SK-N-SH (cell line): ENCODE data around the gene PRLR. TPM values are rescaled to one million over a fixed set of nuclear protein-coding genes. Genes with fewer than 3 reads are reported as not detected.

ENCODE experiments used
- CTCF ChIA-PET: fragments of 300-600, 350-600 bp; formaldehyde crosslinking; extraction: SDS; loops from one replicate; lab custom pipeline; 2021; lab: Yijun Ruan, JAX
- POLR2A ChIA-PET: fragments of 350-600 bp; sonication (Branson Sonifier 250); formaldehyde crosslinking; extraction: SDS; loops from one replicate; lab custom pipeline; 2020; ENCODE audit warnings: antibody characterized with exemption, inconsistent platforms; lab: Yijun Ruan, JAX
- DNase-seq: peaks from one replicate; pipeline ENCODE4 v3.0.0; 2012
- H2AFZ ChIP-seq: fragments of 200-600 bp; sonication (generic); 2 replicates; pipeline ENCODE4 v1.8.1; 2016; ENCODE audit warnings: antibody characterized with exemption, mild to moderate bottlenecking, low read depth
- H3F3A ChIP-seq: fragments of 200-600 bp; sonication (generic); replicated peaks from 2 replicates; pipeline ENCODE3; 2016; ENCODE audit warnings: antibody characterized with exemption, mild to moderate bottlenecking; ENCODE audit not compliant: insufficient read depth
- H3K27ac ChIP-seq, 2 experiments: fragments of 200-500 bp in 1 of 2; fragments of 200-600 bp in 1 of 2; sonication (Bioruptor generic) in 1 of 2; sonication (generic), shearing (Covaris generic) in 1 of 2; 2 replicates each; pipeline versions ENCODE4 v1.5.1 to v1.6.1; 2014 to 2016; ENCODE audit warnings: low read depth in 2 of 2, inconsistent platforms in 1 of 2, low read length in 1 of 2, mild to moderate bottlenecking in 1 of 2, mixed read lengths in 1 of 2
- H3K27me3 ChIP-seq: fragments of 200-600 bp; sonication (generic), shearing (Covaris generic); 2 replicates; pipeline ENCODE4 v1.6.1; 2016; ENCODE audit warnings: mixed run types; ENCODE audit not compliant: insufficient read depth
- H3K36me3 ChIP-seq, 2 experiments: fragments of 200-500 bp in 1 of 2; fragments of 200-600 bp in 1 of 2; sonication (Bioruptor generic) in 1 of 2; sonication (generic) in 1 of 2; replicated peaks in 1 of 2; 2 replicates each; pipeline versions ENCODE3 to v1.5.1; 2014 to 2016; ENCODE audit warnings: low read length in 1 of 2, mild to moderate bottlenecking in 1 of 2; ENCODE audit not compliant: insufficient read depth in 2 of 2, control insufficient read depth in 1 of 2
- H3K4me1 ChIP-seq, 2 experiments: fragments of 200-500 bp in 1 of 2; fragments of 200-600 bp in 1 of 2; sonication (Bioruptor generic) in 1 of 2; sonication (generic), shearing (Covaris generic) in 1 of 2; 2 replicates each; pipeline versions ENCODE4 v1.5.1 to v1.6.1; 2014 to 2016; ENCODE audit warnings: low read depth in 1 of 2, low read length in 1 of 2, mixed run types in 1 of 2; ENCODE audit not compliant: insufficient read depth in 2 of 2, control insufficient read depth in 1 of 2
- H3K4me2 ChIP-seq: fragments of 200-600 bp; sonication (generic), shearing (Covaris generic); 2 replicates; pipeline ENCODE4 v1.6.1; 2017; ENCODE audit warnings: mixed run types
- H3K4me3 ChIP-seq, 2 experiments: fragments of 200-500 bp in 1 of 2; fragments of 200-600 bp in 1 of 2; sonication (Bioruptor generic) in 1 of 2; sonication (generic), shearing (Covaris generic) in 1 of 2; 2 replicates each; pipeline versions ENCODE4 v1.5.1 to v1.8.1; 2014 to 2016; ENCODE audit warnings: low read depth in 2 of 2, inconsistent platforms in 1 of 2, low read length in 1 of 2, mild to moderate bottlenecking in 1 of 2, mixed read lengths in 1 of 2, moderate library complexity in 1 of 2
- H3K79me2 ChIP-seq: fragments of 200-600 bp; sonication (generic); 2 replicates; pipeline ENCODE4 v1.8.1; 2017; ENCODE audit warnings: mild to moderate bottlenecking; ENCODE audit not compliant: insufficient read depth
- H3K9ac ChIP-seq: fragments of 200-600 bp; sonication (generic); 2 replicates; pipeline ENCODE4 v1.6.1; 2017; ENCODE audit warnings: mixed run types
- H3K9me2 ChIP-seq: fragments of 200-600 bp; sonication (generic); 2 replicates; pipeline ENCODE4 v1.6.1; 2017; ENCODE audit warnings: mixed run types
- H3K9me3 ChIP-seq: fragments of 200-600 bp; sonication (generic); 2 replicates; pipeline ENCODE4 v1.6.1; 2017; ENCODE audit warnings: mixed run types, mild to moderate bottlenecking, moderate library complexity
- H4K20me1 ChIP-seq: fragments of 200-600 bp; sonication (generic); 2 replicates; pipeline ENCODE4 v1.6.1; 2017; ENCODE audit warnings: mild to moderate bottlenecking, mixed run types; ENCODE audit not compliant: insufficient read depth
- CHD2 ChIP-seq: fragments of 150-350 bp; IDR thresholded peaks from 2 replicates; pipeline ENCODE4 v1.6.1; 2018; ENCODE audit warnings: low read length; ENCODE audit not compliant: partially characterized antibody
- FOSL2 ChIP-seq: IDR thresholded peaks from 2 replicates; pipeline ENCODE4 v1.4.0; 2012; ENCODE audit warnings: low read depth, mild to moderate bottlenecking, moderate library complexity, borderline replicate concordance
- FOXJ3 ChIP-seq: sonication (generic); formaldehyde crosslinking; IDR thresholded peaks from 2 replicates; pipeline ENCODE4 v1.5.1; 2020; ENCODE audit warnings: mild to moderate bottlenecking, missing genetic modification reagents
- FOXM1 ChIP-seq: IDR thresholded peaks from 2 replicates; pipeline ENCODE4 v1.4.0; 2012; ENCODE audit warnings: low read depth, mild to moderate bottlenecking
- GABPA ChIP-seq: IDR thresholded peaks from 2 replicates; pipeline ENCODE4 v1.4.0; 2012; ENCODE audit warnings: low read depth, mild to moderate bottlenecking
- GATA2 ChIP-seq: sonication (generic); formaldehyde crosslinking; IDR thresholded peaks from 2 replicates; pipeline ENCODE4 v1.5.0; 2020; ENCODE audit warnings: mild to moderate bottlenecking, missing genetic modification reagents
- MAX ChIP-seq: IDR thresholded peaks from 2 replicates; pipeline ENCODE4 v1.4.0; 2012; ENCODE audit warnings: low read depth
- MEF2A ChIP-seq: IDR thresholded peaks from 2 replicates; pipeline ENCODE4 v1.4.0; 2012; ENCODE audit warnings: low read depth, borderline replicate concordance
- NRF1 ChIP-seq: IDR thresholded peaks from 2 replicates; pipeline ENCODE4 v1.6.1; 2012; ENCODE audit warnings: low read depth, mild to moderate bottlenecking, low read length
- RCOR1 ChIP-seq: fragments of 150-350 bp; IDR thresholded peaks from 2 replicates; pipeline ENCODE4 v1.6.1; 2017; ENCODE audit warnings: antibody characterized with exemption, low read length
- RFX5 ChIP-seq: IDR thresholded peaks from 2 replicates; pipeline ENCODE4 v1.6.1; 2012; ENCODE audit warnings: mild to moderate bottlenecking, improper control_type of control experiment, low read length
- SIN3A ChIP-seq: IDR thresholded peaks from 2 replicates; pipeline ENCODE4 v1.6.1; 2012; ENCODE audit warnings: low read depth, mild to moderate bottlenecking, low read length, moderate library complexity, borderline replicate concordance
- SMC3 ChIP-seq: IDR thresholded peaks from 2 replicates; pipeline ENCODE4 v1.6.1; 2012; ENCODE audit warnings: low read depth, low read length, improper control_type of control experiment
- TAF1 ChIP-seq: IDR thresholded peaks from 2 replicates; pipeline ENCODE4 v1.6.1; 2012; ENCODE audit warnings: low read depth, mild to moderate bottlenecking, low read length, moderate library complexity, borderline replicate concordance
- TCF12 ChIP-seq: IDR thresholded peaks from 2 replicates; pipeline ENCODE4 v1.4.0; 2012
- YY1 ChIP-seq: IDR thresholded peaks from 2 replicates; pipeline ENCODE4 v1.4.0; 2012; ENCODE audit warnings: low read depth, mild to moderate bottlenecking
- WGBS: methylation state at CpG from one replicate; pipeline ENCODE4 v1.1.6; 2017; ENCODE audit warnings: low lambda C conversion rate; 5-methylcytosine and 5-hydroxymethylcytosine counted together
- polyA plus RNA-seq, 3 experiments: library from polyadenylated mRNA; depleted of rRNA; stranded (reverse); fragments of >200 nt; gene quantifications; 2 replicates each; pipeline ENCODE4 v1.2.3, GENCODE V29; 2012
- TF ChIP-seq, protein P1 (sequence below): IDR thresholded peaks from 2 replicates; pipeline ENCODE4 v1.4.0; 2012; ENCODE audit warnings: low read depth, borderline replicate concordance
- TF ChIP-seq, protein P2 (sequence below): fragments of 150-350 bp; IDR thresholded peaks from 2 replicates; pipeline ENCODE4 v1.6.1; 2017; ENCODE audit warnings: antibody characterized with exemption, low read length, low read depth, borderline replicate concordance

Gene PRLR
- polyA plus RNA-seq, 1 of the 3 experiments (the other 2 are of a cell fraction) = 0.13 TPM

DNA sequence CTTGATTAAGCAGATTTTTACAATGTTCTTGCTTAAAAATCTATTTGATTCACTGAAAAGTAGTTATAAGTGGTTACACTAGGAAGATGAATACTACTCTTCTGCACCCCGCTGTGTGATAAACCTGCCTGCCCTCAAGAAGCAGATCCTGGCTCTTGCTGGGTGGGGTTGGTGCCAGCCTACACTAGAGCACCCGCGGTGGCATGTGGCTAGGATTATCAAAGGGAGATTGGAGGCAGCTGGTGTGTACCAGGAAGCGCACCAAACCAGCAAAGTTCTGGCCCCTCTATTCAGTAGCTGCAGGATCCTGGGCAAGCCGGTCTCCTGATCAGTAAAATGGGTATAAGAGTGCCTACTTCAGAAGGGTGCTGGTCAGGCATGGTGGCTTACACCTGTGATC lies 43.5 kb downstream of the PRLR start:
- Histone ChIP-seq H3K79me2 (no peaks in the 10 kb centered on the region), H3F3A (no peaks in the 10 kb centered on the region), H3K36me3 (no peaks in the 10 kb centered on the region), H3K9me2 (no peaks in the 10 kb centered on the region), H4K20me1 (no peaks in the 10 kb centered on the region), H3K9me3 (no peaks in the 10 kb centered on the region), H3K9ac (no peak overlapping the region), H3K4me2 (no peak overlapping the region)
- CTCF ChIA-PET = interaction anchor here (0.6 kb wide), 1 partner anchor 9 kb away, joined by 3 read pairs; no protein-coding TSS in a partner anchor
- no peak for DNase-seq
- TF ChIP-seq FOXJ3 (CRISPR knock-in tag) (no peak), GATA2 (CRISPR knock-in tag) (no peak), MAX (no peak), MEF2A (no peak), RFX5 (no peak), NRF1 (no peak), CHD2 (no peak), RCOR1 (no peak), FOXM1 (no peak), TAF1 (no peak), SIN3A (no peak), GABPA (no peak), SMC3 (no peak), TCF12 (no peak)
- TF ChIP-seq, protein P1, sequence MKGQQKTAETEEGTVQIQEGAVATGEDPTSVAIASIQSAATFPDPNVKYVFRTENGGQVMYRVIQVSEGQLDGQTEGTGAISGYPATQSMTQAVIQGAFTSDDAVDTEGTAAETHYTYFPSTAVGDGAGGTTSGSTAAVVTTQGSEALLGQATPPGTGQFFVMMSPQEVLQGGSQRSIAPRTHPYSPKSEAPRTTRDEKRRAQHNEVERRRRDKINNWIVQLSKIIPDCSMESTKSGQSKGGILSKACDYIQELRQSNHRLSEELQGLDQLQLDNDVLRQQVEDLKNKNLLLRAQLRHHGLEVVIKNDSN = no peak
- TF ChIP-seq, all 33 proteins: peak for 0
- no peaks in the 10 kb centered on the region for H3K4me1 ChIP-seq
- POLR2A ChIA-PET = no interaction called here
- H2AFZ ChIP-seq = no peak overlapping the region
- no peak overlapping the region for H3K27ac ChIP-seq
- no peak overlapping the region for H3K4me3 ChIP-seq
- 78% methylated on average over 5 of the region's 5 CpGs for WGBS
- peaks cover 12% of the 10 kb centered on the region; the same call in 1 of the 2 replicates for H3K27me3 ChIP-seq

- ChIA-PET CTCF (interaction anchor here (1.0 to 1.1 kb wide), 2 partner anchors 97 to 98 kb away, joined by 3 read pairs; no protein-coding TSS in a partner anchor), POLR2A (no interaction called here)
- Histone ChIP-seq H3K27me3 (peaks cover 8% of the 10 kb centered on the region; the same call in 1 of the 2 replicates), H3K4me3 (no peak overlapping the region), H3K4me1 (no peaks in the 10 kb centered on the region), H3K27ac (no peak overlapping the region), H3F3A (no peaks in the 10 kb centered on the region), H3K36me3 (no peaks in the 10 kb centered on the region), H3K9ac (no peak overlapping the region), H2AFZ (no peak overlapping the region), H3K9me3 (no peaks in the 10 kb centered on the region), H3K79me2 (no peaks in the 10 kb centered on the region), H4K20me1 (no peaks in the 10 kb centered on the region), H3K9me2 (no peaks in the 10 kb centered on the region), H3K4me2 (no peak overlapping the region)
- 39% methylated on average over 4 of the region's 4 CpGs for WGBS
- no peak for DNase-seq
- TF ChIP-seq RCOR1 (no peak), FOXM1 (no peak), YY1 (no peak), FOXJ3 (CRISPR knock-in tag) (no peak), CHD2 (no peak), TCF12 (no peak), FOSL2 (no peak), GABPA (no peak)
- TF ChIP-seq, protein P1 = no peak
- TF ChIP-seq, protein P2, sequence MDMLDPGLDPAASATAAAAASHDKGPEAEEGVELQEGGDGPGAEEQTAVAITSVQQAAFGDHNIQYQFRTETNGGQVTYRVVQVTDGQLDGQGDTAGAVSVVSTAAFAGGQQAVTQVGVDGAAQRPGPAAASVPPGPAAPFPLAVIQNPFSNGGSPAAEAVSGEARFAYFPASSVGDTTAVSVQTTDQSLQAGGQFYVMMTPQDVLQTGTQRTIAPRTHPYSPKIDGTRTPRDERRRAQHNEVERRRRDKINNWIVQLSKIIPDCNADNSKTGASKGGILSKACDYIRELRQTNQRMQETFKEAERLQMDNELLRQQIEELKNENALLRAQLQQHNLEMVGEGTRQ = no peak
Observed at GRCh38 chr5:35185518-35185917, 44.8 kb downstream of the PRLR start.
